Thyroid gland (tissue), 4 donors: ENCODE data around the gene ZFP1. TPM values are rescaled to one million over a fixed set of nuclear protein-coding genes. Genes with fewer than 3 reads are reported as not detected.

Experiments
- DNase-seq, 2 donors: peaks; one replicate each; pipeline ENCODE4 v3.0.0-alpha.2; 2019
- H3K27ac ChIP-seq, 3 donors: fragments of 200-600 bp; sonication (generic); 1 replicate in 2 of 3; 2 replicates in 1 of 3; pipeline ENCODE4 v1.5.1; 2016 to 2019; ENCODE audit warnings: mild to moderate bottlenecking in 1 of 3, moderate library complexity in 1 of 3
- H3K27me3 ChIP-seq: fragments of 200-600 bp; sonication (generic); one replicate; pipeline ENCODE4 v1.5.1; 2019
- H3K36me3 ChIP-seq, 2 donors: fragments of 200-600 bp; sonication (generic); one replicate each; pipeline ENCODE4 v1.5.1; 2016 to 2019
- H3K4me1 ChIP-seq, 2 donors: fragments of 200-600 bp; sonication (generic); one replicate each; pipeline ENCODE4 v1.5.1; 2017 to 2019
- H3K4me3 ChIP-seq, 3 donors: fragments of 200-600 bp; sonication (generic); replicated peaks in 1 of 3; 1 replicate in 2 of 3; 2 replicates in 1 of 3; pipeline ENCODE4 v1.5.1; 2016; ENCODE audit warnings: mild to moderate bottlenecking in 1 of 3
- H3K9me3 ChIP-seq: fragments of 200-600 bp; sonication (generic); one replicate; pipeline ENCODE4 v1.5.1; 2017
- POLR2A ChIP-seq, 2 donors: fragments of 450-650 bp; IDR thresholded peaks; one replicate each; pipeline ENCODE4 v1.6.1; 2017; ENCODE audit warnings: antibody characterized with exemption in 2 of 2, mild to moderate bottlenecking in 2 of 2, moderate library complexity in 1 of 2
- whole genome bisulfite sequencing, 2 donors: methylation state at CpG; one replicate each; pipeline ENCODE4 v1.1.5; 2017; 5-methylcytosine and 5-hydroxymethylcytosine counted together
- intact Hi-C: fragments of 100-400 bp; cut with DNase I; formaldehyde crosslinking; loops from one replicate; pipeline ENCODE4 v1.15.1; 2023
- total RNA-seq, 4 donors: library from RNA; depleted of rRNA; stranded (reverse); fragments of >200 nt; gene quantifications; one replicate each; pipeline ENCODE4 v1.2.3, GENCODE V29; 2016
- TF ChIP-seq, protein P1 (sequence below), 6 experiments: fragments of 200-600 bp in 3 of 6; fragments of 450-650 bp in 3 of 6; sonication (generic) in 3 of 6; IDR thresholded peaks; one replicate each; pipeline ENCODE4 v1.5.1; 2016 to 2019; ENCODE audit warnings: antibody characterized with exemption in 6 of 6, mild to moderate bottlenecking in 2 of 6, inconsistent platforms in 1 of 6, moderate library complexity in 1 of 6

ZFP1 gene
- total RNA-seq, 4 donors from 2014 or later = 16.8 to 43.3 (median 21.1) TPM

DNA sequence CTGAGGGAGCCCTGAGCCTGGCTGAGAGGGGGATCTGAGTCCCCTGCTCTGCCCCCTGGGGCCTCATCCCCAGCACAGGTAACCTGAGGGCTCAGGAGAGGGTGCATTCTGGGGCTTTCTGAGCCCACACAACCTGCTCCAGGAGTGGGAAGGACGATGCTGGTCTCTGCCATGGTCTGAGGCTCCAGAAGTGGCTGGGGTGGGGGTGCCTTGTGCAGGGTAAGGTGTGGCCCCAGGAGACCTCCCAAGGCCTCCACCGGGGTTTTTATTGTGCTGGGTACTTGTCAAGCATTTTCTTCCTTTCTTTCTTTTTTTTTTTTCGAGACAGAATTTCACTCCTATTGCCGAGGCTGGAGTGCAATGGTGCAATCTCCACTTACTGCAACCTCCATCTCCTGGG, 70.8 kb downstream of the ZFP1 start:
- no peak overlapping the region for H3K4me3 ChIP-seq
- no peaks in the 10 kb centered on the region for H3K36me3 ChIP-seq
- no peaks in the 10 kb centered on the region for H3K27me3 ChIP-seq
- 34 to 36% methylated on average over 4 of the region's 4 CpGs for WGBS, 2 donors
- H3K9me3 ChIP-seq = no peaks in the 10 kb centered on the region
- peaks cover 13 to 32% of the 10 kb centered on the region in 2 donors for H3K4me1 ChIP-seq
- intact Hi-C loops = no loop called here
- TF ChIP-seq POLR2A (IDR thresholded peaks at IDR 0.05) = no peak
- TF ChIP-seq, protein P1, sequence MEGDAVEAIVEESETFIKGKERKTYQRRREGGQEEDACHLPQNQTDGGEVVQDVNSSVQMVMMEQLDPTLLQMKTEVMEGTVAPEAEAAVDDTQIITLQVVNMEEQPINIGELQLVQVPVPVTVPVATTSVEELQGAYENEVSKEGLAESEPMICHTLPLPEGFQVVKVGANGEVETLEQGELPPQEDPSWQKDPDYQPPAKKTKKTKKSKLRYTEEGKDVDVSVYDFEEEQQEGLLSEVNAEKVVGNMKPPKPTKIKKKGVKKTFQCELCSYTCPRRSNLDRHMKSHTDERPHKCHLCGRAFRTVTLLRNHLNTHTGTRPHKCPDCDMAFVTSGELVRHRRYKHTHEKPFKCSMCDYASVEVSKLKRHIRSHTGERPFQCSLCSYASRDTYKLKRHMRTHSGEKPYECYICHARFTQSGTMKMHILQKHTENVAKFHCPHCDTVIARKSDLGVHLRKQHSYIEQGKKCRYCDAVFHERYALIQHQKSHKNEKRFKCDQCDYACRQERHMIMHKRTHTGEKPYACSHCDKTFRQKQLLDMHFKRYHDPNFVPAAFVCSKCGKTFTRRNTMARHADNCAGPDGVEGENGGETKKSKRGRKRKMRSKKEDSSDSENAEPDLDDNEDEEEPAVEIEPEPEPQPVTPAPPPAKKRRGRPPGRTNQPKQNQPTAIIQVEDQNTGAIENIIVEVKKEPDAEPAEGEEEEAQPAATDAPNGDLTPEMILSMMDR (IDR thresholded peaks at IDR 0.05) = no peak
- peak; percentile 74 to 82 for DNase-seq
- H3K27ac ChIP-seq = peak overlapping the region in 1 of 3 donors; percentile 53

DNA sequence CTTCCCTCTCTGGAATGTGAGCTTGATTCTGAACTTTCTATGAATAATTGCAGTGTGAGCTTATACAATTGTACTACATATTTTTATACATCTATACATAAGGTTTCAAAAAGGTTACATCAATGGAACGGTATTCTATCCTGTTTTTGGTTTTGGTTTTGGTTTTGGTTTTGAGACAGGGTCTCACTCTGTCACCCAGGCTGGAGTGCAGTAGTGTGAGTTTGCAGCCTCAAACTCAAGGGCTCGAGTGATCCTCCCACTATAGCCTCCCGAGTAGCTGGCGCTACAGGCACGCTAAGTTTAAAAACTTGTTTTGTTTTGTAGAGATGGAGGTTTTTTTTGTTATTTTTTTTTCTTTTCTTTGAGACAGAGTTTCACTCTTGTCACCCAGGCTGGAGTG, 71.5 kb downstream of the ZFP1 start:
- Histone ChIP-seq H3K4me3 (no peak overlapping the region), H3K27me3 (no peaks in the 10 kb centered on the region), H3K4me1 (peaks cover 13 to 32% of the 10 kb centered on the region in 2 donors), H3K27ac (peak overlapping the region in 2 of 3 donors; percentile 14 to 53), H3K9me3 (no peaks in the 10 kb centered on the region), H3K36me3 (no peaks in the 10 kb centered on the region)
- WGBS, 2 donors = 49 to 71% methylated on average over 5 of the region's 5 CpGs
- peak in 1 of 2 donors; percentile 31 for DNase-seq
- intact Hi-C loops = no loop called here
- no peak for TF ChIP-seq POLR2A (IDR thresholded peaks at IDR 0.05)

Other genes with a start within 250 kb of the ZFP1 start
- 10 to 100 TPM; 40.2 to 55.8 (median 46.9) TPM for gene WDR59, start 163.4 kb upstream of the ZFP1 start, total RNA-seq
- 10 to 100 TPM; 47.4 to 94.5 (median 57.4) TPM for gene ZNRF1, start 149.5 kb upstream of the ZFP1 start, total RNA-seq
- gene LDHD, start 31.7 kb upstream of the ZFP1 start, total RNA-seq = 10 to 100 TPM; 10.2 to 41.3 (median 26.3) TPM
- gene CTRB2, start 58.6 kb downstream of the ZFP1 start, total RNA-seq = not detected
- not detected for gene CTRB1, start 70.5 kb downstream of the ZFP1 start, total RNA-seq
- gene BCAR1, start 103.1 kb downstream of the ZFP1 start, total RNA-seq = 10 to 100 TPM; 51.1 to 89.9 (median 71.3) TPM